GM21737 (cell line): ENCODE measurements around the gene TRIM16.
A peak's percentile ranks its signal among the peaks of the same experiment; 100 is the strongest.
"Not testable (repeated sequence)": the region's sequence is repeated elsewhere in the genome, so short reads cannot be mapped to it uniquely, and the experiment has no call there.

ENCODE experiments used
- ATAC-seq: cut with Tn5 transposase; IDR thresholded peaks from one replicate; pipeline ENCODE4 v1.9.1; 2021; ENCODE audit warnings: mild to moderate bottlenecking, moderate library complexity; ENCODE audit not compliant: unreplicated experiment

TRIM16 gene

GRCh38 chr17:15659236-15659635, 24.9 kb downstream of the TRIM16 start:
- ATAC-seq: no peak

- ATAC-seq: no peak
Observed at GRCh38 chr17:15658296-15658695, 25.8 kb downstream of the TRIM16 start.

- ATAC-seq: no peak
Observed at GRCh38 chr17:15657868-15658267, 26.2 kb downstream of the TRIM16 start.

- no peak for ATAC-seq
Observed at GRCh38 chr17:15654886-15655561, 29.1 kb downstream of the TRIM16 start.

GRCh38 chr17:15654401-15654800, 29.7 kb downstream of the TRIM16 start:
- ATAC-seq: not testable (repeated sequence)

GRCh38 chr17:15652960-15653359, 31.2 kb downstream of the TRIM16 start:
- ATAC-seq: no peak

GRCh38 chr17:15651583-15652110, 32.5 kb downstream of the TRIM16 start:
- ATAC-seq: peak; percentile 67

GRCh38 chr17:15650741-15651582, 33.1 kb downstream of the TRIM16 start:
- ATAC-seq: no peak

- ATAC-seq: no peak
Observed at GRCh38 chr17:15649861-15650421, 34.2 kb downstream of the TRIM16 start.

- ATAC-seq: no peak
Observed at GRCh38 chr17:15648386-15648785, 35.7 kb downstream of the TRIM16 start.

GRCh38 chr17:15645942-15646312, 38.2 kb downstream of the TRIM16 start:
- not testable (repeated sequence) for ATAC-seq

- not testable (repeated sequence) for ATAC-seq
Observed at GRCh38 chr17:15645099-15645941, 38.8 kb downstream of the TRIM16 start.

- ATAC-seq: not testable (repeated sequence)
Observed at GRCh38 chr17:15642505-15643251, 41.4 kb downstream of the TRIM16 start.

- ATAC-seq: not testable (repeated sequence)
Observed at GRCh38 chr17:15642014-15642413, 42.1 kb downstream of the TRIM16 start.

- ATAC-seq: not testable (repeated sequence)
Observed at GRCh38 chr17:15630930-15631453, 53.1 kb downstream of the TRIM16 start.

GRCh38 chr17:15629991-15630390, 54.1 kb downstream of the TRIM16 start:
- ATAC-seq: not testable (repeated sequence)

GRCh38 chr17:15623661-15624209, 60.4 kb downstream of the TRIM16 start:
- ATAC-seq: not testable (repeated sequence)

GRCh38 chr17:15623255-15623654, 60.9 kb downstream of the TRIM16 start:
- not testable (repeated sequence) for ATAC-seq

GRCh38 chr17:15622124-15622523, 62.0 kb downstream of the TRIM16 start:
- not testable (repeated sequence) for ATAC-seq
